ENCODE results near the gene EFCAB13. TPM values are rescaled to one million over a fixed set of nuclear protein-coding genes. Genes with fewer than 3 reads are reported as not detected.
A peak's percentile ranks its signal among the peaks of the same experiment; 100 is the strongest.

The EFCAB13 gene
- total RNA-seq, 1 donor from 2014 or later = 5.2 TPM

DNA sequence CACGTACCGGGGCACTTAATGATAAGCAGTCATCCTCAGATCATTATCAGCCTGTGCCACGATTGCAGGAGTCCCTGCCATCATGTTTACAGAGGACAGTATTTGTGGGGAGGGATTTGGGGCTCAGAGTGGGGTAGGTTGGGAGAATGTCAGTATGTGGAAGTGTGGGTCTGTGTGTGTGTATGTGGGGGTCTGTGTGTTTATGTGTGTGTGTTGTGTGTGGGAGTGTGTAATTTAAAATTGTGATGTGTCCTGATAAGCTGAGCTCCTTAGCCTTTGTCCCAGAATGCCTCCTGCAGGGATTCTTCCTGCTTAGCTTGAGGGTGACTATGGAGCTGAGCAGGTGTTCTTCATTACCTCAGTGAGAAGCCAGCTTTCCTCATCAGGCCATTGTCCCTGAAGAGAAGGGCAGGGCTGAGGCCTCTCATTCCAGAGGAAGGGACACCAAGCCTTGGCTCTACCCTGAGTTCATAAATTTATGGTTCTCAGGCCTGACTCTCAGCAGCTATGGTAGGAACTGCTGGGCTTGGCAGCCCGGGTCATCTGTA, 13.5 kb upstream of the EFCAB13 start:
- no peaks in the 10 kb centered on the region for H3K36me3 Mint-ChIP-seq (ENCODE audit: insufficient read depth)
- TF ChIP-seq, protein P1, sequence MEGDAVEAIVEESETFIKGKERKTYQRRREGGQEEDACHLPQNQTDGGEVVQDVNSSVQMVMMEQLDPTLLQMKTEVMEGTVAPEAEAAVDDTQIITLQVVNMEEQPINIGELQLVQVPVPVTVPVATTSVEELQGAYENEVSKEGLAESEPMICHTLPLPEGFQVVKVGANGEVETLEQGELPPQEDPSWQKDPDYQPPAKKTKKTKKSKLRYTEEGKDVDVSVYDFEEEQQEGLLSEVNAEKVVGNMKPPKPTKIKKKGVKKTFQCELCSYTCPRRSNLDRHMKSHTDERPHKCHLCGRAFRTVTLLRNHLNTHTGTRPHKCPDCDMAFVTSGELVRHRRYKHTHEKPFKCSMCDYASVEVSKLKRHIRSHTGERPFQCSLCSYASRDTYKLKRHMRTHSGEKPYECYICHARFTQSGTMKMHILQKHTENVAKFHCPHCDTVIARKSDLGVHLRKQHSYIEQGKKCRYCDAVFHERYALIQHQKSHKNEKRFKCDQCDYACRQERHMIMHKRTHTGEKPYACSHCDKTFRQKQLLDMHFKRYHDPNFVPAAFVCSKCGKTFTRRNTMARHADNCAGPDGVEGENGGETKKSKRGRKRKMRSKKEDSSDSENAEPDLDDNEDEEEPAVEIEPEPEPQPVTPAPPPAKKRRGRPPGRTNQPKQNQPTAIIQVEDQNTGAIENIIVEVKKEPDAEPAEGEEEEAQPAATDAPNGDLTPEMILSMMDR (IDR thresholded peaks at IDR 0.05; ENCODE audit: unreplicated experiment) = no peak
- peaks cover 3% of the 10 kb centered on the region for H3K27me3 Mint-ChIP-seq
- no peak for DNase-seq (ENCODE audit: low spot score, unreplicated experiment)
- H3K4me1 Mint-ChIP-seq (ENCODE audit: low read depth) = peaks cover 6% of the 10 kb centered on the region
- H3K9me3 Mint-ChIP-seq (ENCODE audit: low read depth) = no peaks in the 10 kb centered on the region
- no peak overlapping the region for H3K27ac Mint-ChIP-seq
- no peak overlapping the region for H3K4me3 Mint-ChIP-seq (ENCODE audit: low read depth)

- Mint-ChIP-seq H3K36me3 (ENCODE audit: insufficient read depth) (no peaks in the 10 kb centered on the region), H3K9me3 (ENCODE audit: low read depth) (no peaks in the 10 kb centered on the region), H3K27ac (no peak overlapping the region), H3K4me1 (ENCODE audit: low read depth) (peaks cover 2% of the 10 kb centered on the region), H3K27me3 (peaks cover 3% of the 10 kb centered on the region), H3K4me3 (ENCODE audit: low read depth) (no peak overlapping the region)
- no peak for DNase-seq (ENCODE audit: low spot score, unreplicated experiment)
- TF ChIP-seq, protein P1 (IDR thresholded peaks at IDR 0.05; ENCODE audit: unreplicated experiment) = no peak
These were observed 12.3 kb upstream of the EFCAB13 start for GRCh38 chr17:47311420-47311819.

GRCh38 chr17:47315451-47316266, 8.1 kb upstream of the EFCAB13 start:
- DNase-seq (ENCODE audit: low spot score, unreplicated experiment) = no peak
- H3K4me3 Mint-ChIP-seq (ENCODE audit: low read depth) = no peak overlapping the region
- TF ChIP-seq, protein P1 (IDR thresholded peaks at IDR 0.05; ENCODE audit: unreplicated experiment) = peak; percentile 86
- H3K4me1 Mint-ChIP-seq (ENCODE audit: low read depth) = peaks cover 2% of the 10 kb centered on the region
- H3K27ac Mint-ChIP-seq = no peak overlapping the region
- no peaks in the 10 kb centered on the region for H3K36me3 Mint-ChIP-seq (ENCODE audit: insufficient read depth)
- no peaks in the 10 kb centered on the region for H3K9me3 Mint-ChIP-seq (ENCODE audit: low read depth)
- H3K27me3 Mint-ChIP-seq = no peaks in the 10 kb centered on the region

GRCh38 chr17:47316311-47316710, 7.4 kb upstream of the EFCAB13 start:
- H3K4me1 Mint-ChIP-seq (ENCODE audit: low read depth) = peaks cover 2% of the 10 kb centered on the region
- no peak for DNase-seq (ENCODE audit: low spot score, unreplicated experiment)
- no peak overlapping the region for H3K4me3 Mint-ChIP-seq (ENCODE audit: low read depth)
- TF ChIP-seq, protein P1 (IDR thresholded peaks at IDR 0.05; ENCODE audit: unreplicated experiment) = no peak
- H3K27ac Mint-ChIP-seq = no peak overlapping the region
- no peaks in the 10 kb centered on the region for H3K36me3 Mint-ChIP-seq (ENCODE audit: insufficient read depth)
- H3K27me3 Mint-ChIP-seq = no peaks in the 10 kb centered on the region
- peaks cover 4% of the 10 kb centered on the region for H3K9me3 Mint-ChIP-seq (ENCODE audit: low read depth)

DNA sequence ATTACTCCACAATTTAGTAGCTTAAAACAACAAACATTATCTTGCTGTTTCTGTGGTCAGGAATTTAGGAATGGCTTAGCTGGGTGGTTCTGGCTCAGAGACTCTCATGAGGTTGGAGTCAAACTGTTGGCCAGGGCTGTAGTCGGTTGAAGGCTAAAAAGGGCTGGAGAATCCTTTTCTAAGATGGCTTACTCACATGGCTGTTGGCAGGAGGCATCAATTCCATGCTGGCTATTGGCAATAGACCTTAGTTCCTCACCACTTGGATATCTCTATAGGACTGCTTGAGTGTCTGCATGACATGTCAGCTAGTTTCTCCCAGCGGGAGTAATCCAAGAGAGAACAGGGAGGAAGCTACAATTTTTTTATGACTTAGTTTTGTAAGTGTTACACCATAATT, 6.6 kb upstream of the EFCAB13 start:
- H3K9me3 Mint-ChIP-seq (ENCODE audit: low read depth) = peaks cover 5% of the 10 kb centered on the region
- H3K4me3 Mint-ChIP-seq (ENCODE audit: low read depth) = no peak overlapping the region
- H3K36me3 Mint-ChIP-seq (ENCODE audit: insufficient read depth) = no peaks in the 10 kb centered on the region
- H3K27ac Mint-ChIP-seq = no peak overlapping the region
- H3K27me3 Mint-ChIP-seq = no peaks in the 10 kb centered on the region
- TF ChIP-seq, protein P1 (IDR thresholded peaks at IDR 0.05; ENCODE audit: unreplicated experiment) = no peak
- H3K4me1 Mint-ChIP-seq (ENCODE audit: low read depth) = peaks cover 2% of the 10 kb centered on the region
- no peak for DNase-seq (ENCODE audit: low spot score, unreplicated experiment)

All from progenitor cell of endocrine pancreas (in vitro differentiated cells).